SK-N-SH (cell line): ENCODE data around the gene CHD6.

Source experiments
- CTCF ChIP-seq: fragments of 200-600 bp; sonication (generic); IDR thresholded peaks from 2 replicates; pipeline ENCODE4 v1.6.1; 2017; ENCODE audit warnings: antibody characterized with exemption, mild to moderate bottlenecking, moderate library complexity
- EZH2phosphoT487 ChIP-seq: fragments of 200-600 bp; sonication (generic); IDR thresholded peaks from 2 replicates; pipeline ENCODE4 v1.6.1; 2017; ENCODE audit warnings: low read depth, mixed run types, mild to moderate bottlenecking, antibody characterized with exemption, moderate library complexity, borderline replicate concordance
- MEF2A ChIP-seq: IDR thresholded peaks from 2 replicates; pipeline ENCODE4 v1.4.0; 2012; ENCODE audit warnings: low read depth, borderline replicate concordance
- NFIC ChIP-seq: IDR thresholded peaks from 2 replicates; pipeline ENCODE4 v1.4.0; 2012; ENCODE audit warnings: borderline replicate concordance
- RFX5 ChIP-seq: IDR thresholded peaks from 2 replicates; pipeline ENCODE4 v1.6.1; 2012; ENCODE audit warnings: mild to moderate bottlenecking, improper control_type of control experiment, low read length
- SIN3A ChIP-seq: IDR thresholded peaks from 2 replicates; pipeline ENCODE4 v1.6.1; 2012; ENCODE audit warnings: low read depth, mild to moderate bottlenecking, low read length, moderate library complexity, borderline replicate concordance
- TAF1 ChIP-seq: IDR thresholded peaks from 2 replicates; pipeline ENCODE4 v1.6.1; 2012; ENCODE audit warnings: low read depth, mild to moderate bottlenecking, low read length, moderate library complexity, borderline replicate concordance
- YY1 ChIP-seq: IDR thresholded peaks from 2 replicates; pipeline ENCODE4 v1.4.0; 2012; ENCODE audit warnings: low read depth, mild to moderate bottlenecking
- ZBTB33 ChIP-seq: IDR thresholded peaks from 2 replicates; pipeline ENCODE4 v1.4.0; 2012; ENCODE audit warnings: low read depth, borderline replicate concordance
- TF ChIP-seq, protein P1 (sequence below): IDR thresholded peaks from 2 replicates; pipeline ENCODE4 v1.6.1; 2012; ENCODE audit warnings: mild to moderate bottlenecking, low read depth, low read length, moderate library complexity
- TF ChIP-seq, protein P2 (sequence below): IDR thresholded peaks from 2 replicates; pipeline ENCODE4 v1.4.0; 2012; ENCODE audit warnings: low read depth

DNA sequence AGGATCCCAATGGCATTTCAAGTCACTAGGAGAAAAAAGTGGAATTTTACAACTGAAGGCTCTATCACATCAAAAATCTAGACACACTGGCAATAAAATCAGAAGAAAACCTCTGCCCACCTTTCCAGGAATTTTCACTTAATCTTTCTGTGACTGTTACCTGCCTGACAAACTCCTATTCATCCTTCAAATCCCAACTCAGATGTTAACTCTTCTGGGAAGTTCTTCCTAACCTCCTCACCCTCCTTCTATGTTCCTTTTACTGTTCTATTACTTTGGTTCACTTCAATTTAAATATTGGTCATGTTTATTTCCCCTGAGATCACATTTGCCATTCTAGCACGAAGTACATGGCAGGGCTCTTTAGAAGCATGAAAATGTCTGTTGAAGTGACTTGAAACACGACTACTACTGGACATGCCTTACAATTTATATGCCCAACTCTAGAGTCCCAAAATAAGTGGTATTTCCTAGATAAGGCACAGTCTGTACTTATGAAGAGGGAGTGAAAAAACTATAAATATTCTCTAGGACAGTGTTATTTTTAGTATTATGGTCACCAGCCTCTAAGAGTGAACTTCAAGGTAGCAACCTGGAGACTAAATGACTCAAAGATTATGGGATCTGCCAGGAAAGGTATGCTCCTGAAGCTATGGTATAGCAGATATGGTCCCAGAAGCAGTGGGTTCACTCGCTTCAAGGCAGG, 17.1 kb downstream of the CHD6 start:
- TF ChIP-seq CTCF (no peak), MEF2A (no peak), EZH2phosphoT487 (no peak), ZBTB33 (no peak), YY1 (no peak), NFIC (no peak), RFX5 (no peak), TAF1 (no peak), SIN3A (no peak)
- TF ChIP-seq, protein P1, sequence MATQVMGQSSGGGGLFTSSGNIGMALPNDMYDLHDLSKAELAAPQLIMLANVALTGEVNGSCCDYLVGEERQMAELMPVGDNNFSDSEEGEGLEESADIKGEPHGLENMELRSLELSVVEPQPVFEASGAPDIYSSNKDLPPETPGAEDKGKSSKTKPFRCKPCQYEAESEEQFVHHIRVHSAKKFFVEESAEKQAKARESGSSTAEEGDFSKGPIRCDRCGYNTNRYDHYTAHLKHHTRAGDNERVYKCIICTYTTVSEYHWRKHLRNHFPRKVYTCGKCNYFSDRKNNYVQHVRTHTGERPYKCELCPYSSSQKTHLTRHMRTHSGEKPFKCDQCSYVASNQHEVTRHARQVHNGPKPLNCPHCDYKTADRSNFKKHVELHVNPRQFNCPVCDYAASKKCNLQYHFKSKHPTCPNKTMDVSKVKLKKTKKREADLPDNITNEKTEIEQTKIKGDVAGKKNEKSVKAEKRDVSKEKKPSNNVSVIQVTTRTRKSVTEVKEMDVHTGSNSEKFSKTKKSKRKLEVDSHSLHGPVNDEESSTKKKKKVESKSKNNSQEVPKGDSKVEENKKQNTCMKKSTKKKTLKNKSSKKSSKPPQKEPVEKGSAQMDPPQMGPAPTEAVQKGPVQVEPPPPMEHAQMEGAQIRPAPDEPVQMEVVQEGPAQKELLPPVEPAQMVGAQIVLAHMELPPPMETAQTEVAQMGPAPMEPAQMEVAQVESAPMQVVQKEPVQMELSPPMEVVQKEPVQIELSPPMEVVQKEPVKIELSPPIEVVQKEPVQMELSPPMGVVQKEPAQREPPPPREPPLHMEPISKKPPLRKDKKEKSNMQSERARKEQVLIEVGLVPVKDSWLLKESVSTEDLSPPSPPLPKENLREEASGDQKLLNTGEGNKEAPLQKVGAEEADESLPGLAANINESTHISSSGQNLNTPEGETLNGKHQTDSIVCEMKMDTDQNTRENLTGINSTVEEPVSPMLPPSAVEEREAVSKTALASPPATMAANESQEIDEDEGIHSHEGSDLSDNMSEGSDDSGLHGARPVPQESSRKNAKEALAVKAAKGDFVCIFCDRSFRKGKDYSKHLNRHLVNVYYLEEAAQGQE: no peak
- TF ChIP-seq, protein P2, sequence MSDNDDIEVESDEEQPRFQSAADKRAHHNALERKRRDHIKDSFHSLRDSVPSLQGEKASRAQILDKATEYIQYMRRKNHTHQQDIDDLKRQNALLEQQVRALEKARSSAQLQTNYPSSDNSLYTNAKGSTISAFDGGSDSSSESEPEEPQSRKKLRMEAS: no peak
